GM19468 (cell line): ENCODE results near the gene SPATA2L.
A peak's percentile ranks its signal among the peaks of the same experiment; 100 is the strongest.
"Not testable (repeated sequence)": the region's sequence is repeated elsewhere in the genome, so short reads cannot be mapped to it uniquely, and the experiment has no call there.

ENCODE experiments used
- ATAC-seq: cut with Tn5 transposase; IDR thresholded peaks from one replicate; pipeline ENCODE4 v1.9.1; 2021; ENCODE audit warnings: mild to moderate bottlenecking, moderate library complexity, moderate number of reproducible peaks; ENCODE audit not compliant: unreplicated experiment; ENCODE audit errors: extremely low read depth

The SPATA2L gene

DNA sequence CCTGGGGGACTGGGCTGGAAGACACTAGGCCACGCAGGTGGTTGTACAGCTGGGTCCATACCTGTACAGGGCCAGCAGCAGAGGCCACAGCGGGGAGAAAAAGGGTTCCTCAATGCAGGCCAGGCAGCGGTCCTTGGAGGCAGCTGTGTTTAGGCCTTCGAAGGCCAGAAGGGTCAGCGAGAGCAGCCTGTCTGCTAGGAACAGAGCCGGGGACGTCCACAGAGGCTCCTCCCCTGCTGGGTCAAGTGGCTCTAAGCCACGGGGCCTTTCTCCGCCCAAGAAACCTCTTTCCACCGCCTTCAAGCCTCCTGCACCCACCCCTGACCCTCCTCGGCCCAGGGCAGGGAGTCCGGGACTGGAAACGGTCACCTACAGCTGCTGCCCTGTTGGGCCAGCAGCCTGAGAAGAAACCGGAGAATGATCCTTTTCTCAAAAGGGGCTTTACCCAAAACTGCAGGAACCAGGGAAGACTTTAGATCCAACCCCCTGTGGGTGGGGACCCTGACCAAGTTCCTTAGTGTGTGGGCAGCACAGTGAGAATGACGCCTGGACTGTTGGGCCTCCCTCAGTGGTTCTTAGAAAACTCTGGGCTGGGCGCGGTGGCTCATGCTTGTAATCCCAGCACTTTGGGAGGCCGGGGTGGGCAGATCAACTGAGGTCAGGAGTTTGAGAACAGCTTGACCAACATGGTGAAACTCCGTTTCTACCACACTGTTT lies 8.4 kb upstream of the SPATA2L start:
- ATAC-seq, result no peak

DNA sequence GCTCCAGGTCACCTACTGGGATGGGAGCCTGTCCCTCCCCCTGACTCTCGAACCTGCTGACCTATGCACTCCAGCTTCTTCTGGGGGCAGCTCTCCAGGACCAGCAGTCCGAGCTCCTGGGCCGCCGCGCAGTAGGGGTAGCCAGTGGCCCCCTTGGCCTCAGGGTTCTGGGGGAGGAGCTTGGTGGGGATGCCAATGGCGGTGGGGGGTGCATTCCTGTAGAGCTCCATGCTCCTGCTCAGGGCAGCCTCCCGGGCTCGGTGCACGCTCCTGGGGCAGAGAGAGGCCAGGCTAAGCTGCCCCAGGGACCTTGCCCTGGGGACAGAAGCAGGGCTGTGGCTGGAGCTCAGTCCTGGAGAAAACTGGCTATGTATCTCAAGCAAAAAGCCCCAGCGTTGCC lies 7.7 kb upstream of the SPATA2L start:
- no peak for ATAC-seq

DNA sequence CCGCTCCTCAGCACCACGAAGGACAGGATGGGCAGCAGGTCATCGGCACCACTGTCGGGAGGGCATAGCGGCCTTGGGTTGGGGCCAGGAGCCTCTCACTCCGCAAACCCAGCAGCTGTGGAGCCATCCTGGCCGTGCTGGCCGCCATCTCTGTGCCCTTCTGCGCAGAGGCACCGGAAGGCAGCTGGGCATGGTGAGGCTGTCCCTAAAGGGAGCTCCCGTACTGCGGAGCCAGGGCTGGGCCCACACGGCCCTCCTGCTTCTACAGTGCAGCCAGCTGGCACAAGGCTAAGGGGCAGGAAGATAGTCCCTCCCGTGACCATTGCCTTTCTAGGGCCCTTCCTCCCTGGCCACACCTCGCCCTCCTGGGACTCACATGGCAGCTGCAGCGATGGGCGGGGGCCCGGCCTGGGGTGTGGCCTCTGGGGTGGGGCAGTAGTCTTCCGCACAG lies 7.0 kb upstream of the SPATA2L start:
- ATAC-seq, result no peak

DNA sequence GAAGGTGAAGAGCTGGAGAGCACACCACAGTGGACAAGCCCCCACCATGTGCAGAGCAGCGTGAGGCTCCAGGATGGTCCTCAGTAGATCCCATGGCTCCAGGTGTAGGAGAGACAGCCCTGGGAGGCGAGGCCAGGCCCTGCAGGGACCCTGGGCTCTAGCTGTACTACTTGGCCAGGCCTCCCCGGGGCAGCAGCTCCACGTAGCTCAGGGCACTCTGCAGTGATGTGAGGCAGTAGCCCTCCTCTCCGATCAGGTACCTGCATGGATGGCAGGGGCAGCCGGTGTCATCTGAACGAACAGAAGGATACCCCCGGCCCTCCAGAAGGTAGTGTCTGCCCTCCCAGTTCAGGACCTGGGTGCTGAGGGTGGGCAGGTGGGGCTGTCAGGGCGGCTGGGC lies 6.2 kb upstream of the SPATA2L start:
- no peak for ATAC-seq

- ATAC-seq, result no peak
These were observed 5.2 kb upstream of the SPATA2L start for GRCh38 chr16:89706518-89707260.

DNA sequence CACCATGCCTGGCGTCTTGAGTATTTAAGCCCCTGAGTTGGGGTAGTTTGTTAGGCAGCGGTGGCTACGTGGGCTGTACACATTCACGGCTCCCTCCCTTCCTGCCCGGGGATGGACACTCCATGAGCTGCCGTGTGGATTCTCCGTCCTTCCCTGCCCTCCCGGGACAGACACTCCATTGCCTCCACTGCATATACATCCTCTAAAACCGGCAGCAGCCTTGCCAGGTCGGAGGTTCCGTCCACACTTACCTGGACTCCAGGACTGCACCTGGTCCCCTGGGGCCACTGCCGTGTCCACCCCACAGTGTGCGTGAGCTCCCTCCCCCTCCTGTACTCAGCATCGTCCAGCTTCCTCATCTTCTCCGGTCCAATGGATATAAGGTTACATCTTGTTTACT lies 3.5 kb upstream of the SPATA2L start:
- ATAC-seq, result no peak

DNA sequence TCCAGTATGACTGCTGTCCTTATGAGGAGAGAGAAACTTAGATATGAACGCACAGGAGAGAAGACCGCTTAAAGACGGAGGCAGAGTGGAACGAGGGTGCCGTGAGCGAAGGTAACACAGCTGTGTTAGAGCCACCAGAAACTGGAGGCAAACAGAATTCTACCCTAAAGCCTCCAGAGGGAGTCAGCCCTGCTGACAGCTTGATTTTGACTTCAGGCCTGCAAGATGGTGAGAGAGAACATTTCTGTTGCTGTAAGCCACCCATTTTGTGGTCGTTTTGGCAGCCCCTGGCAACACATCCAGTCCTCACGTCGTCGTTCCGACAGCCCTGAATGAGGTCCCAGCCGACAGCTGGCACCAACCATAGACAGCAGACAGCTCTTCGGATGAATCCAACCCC lies 2.8 kb upstream of the SPATA2L start:
- no peak for ATAC-seq

GRCh38 chr16:89700649-89701424 lies 668 bp downstream of the SPATA2L start:
- ATAC-seq, result no peak

- ATAC-seq, result peak; percentile 14
These were observed 1.3 kb downstream of the SPATA2L start for GRCh38 chr16:89700100-89700648.

- not testable (repeated sequence) for ATAC-seq
These were observed 1.8 kb downstream of the SPATA2L start for GRCh38 chr16:89699629-89700099.

DNA sequence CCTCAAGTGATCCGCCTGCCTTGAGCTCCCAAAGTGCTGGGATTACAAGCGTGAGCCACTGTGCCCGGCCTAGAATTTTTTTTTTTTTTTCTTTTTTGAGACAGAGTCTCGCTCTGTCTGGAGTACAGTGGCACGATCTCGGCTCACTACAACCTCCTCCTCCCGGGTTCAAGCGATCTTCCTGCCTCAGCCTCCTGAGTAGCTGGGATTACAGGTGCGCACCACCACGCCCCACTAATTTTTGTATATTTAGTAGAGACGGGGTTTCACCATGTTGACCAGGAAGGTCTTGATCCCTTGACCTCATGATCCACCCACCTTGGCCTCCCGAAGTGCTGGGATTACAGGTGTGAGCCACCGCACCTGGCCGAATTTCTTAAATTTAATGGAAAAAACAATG lies 2.8 kb downstream of the SPATA2L start:
- not testable (repeated sequence) for ATAC-seq

- no peak for ATAC-seq
These were observed 3.7 kb downstream of the SPATA2L start for GRCh38 chr16:89697616-89698331.

- no peak for ATAC-seq
These were observed 4.3 kb downstream of the SPATA2L start for GRCh38 chr16:89697161-89697615.

DNA sequence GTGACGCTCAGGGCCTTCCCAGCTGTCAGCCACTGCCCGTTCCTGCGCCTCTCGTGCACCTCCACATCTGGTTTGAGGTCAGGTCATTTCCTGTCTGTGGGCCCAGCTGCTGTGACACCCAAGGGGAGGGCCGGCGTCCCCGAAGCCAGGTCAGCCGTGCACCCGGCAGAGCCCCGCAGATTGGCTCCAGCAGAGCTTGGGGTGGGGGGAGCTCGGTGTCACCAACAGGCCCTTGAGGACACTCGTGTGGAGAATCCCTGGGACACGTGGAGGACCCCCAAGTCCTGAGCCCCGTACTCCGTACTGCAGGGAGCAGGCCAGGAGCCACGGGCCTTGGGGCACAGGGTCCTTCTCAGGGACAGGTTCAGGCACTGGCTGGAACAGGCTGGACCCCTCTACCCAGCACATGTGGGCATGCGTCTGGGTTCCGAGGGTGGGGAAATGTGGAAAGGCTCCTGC lies 4.8 kb downstream of the SPATA2L start:
- no peak for ATAC-seq

GRCh38 chr16:89695875-89696669 lies 5.4 kb downstream of the SPATA2L start:
- ATAC-seq, result no peak

DNA sequence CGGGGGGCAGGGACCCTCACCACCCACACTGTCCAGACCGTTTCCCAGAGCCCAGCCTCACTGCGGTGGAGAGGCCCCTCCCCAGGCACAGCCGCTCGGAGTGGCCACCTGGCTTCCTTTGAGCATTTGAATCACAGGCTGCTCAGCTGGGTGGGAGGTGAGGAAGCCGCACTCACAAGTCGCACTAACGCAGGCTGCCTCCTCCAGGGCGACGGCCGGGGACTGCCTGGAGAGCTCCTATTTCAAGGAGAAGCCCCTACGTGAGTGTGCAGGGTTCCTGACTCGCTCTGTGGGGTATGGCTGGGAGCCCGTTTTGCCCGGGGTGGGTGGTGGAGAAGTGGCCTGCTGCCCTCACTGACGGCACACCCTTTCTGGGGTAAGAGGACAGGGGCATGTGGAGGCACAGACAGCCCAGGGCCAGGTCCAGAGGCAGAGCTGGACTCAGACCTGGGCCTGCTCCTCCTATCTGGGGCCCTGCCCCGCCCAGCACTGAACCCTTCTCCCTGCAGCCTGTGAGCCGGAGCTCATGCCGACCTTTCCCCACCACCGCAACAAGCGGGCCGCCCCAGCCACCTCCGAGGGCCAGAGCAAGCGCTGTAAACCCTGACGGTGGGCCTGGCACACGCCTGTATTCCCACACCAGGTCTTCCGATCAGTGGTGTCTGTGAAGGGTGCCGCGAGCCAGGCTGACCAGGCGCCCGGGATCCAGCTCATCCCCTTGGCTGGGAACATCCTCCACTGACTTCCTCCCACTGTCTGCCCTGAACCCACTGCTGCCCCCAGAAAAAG lies 6.2 kb downstream of the SPATA2L start:
- ATAC-seq, result no peak

DNA sequence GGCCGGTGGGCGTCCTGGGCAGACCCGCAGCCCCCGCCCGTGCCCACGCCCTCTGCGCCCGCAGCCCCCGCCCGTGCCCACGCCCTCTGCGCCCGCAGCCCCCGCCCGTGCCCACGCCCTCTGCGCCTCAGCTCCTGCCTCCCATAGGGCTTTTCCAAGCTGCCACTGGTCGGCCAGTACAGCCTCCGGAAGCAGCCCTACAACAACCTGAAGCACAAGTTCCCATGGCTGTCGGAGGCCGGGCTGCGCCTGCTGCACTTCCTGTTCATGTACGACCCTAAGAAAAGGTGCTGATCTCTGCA lies 6.8 kb downstream of the SPATA2L start:
- not testable (repeated sequence) for ATAC-seq
